ENCODE results near the gene STN1.

STN1 gene

GRCh38 chr10:103840740-103841070, 77.3 kb downstream of the STN1 start:
- Histone ChIP-seq H3K27me3 (replicated peaks; ENCODE audit: control insufficient read depth, insufficient read depth, low read length, poor library complexity, severe bottlenecking) (no peaks in the 10 kb centered on the region), H3K27ac (ENCODE audit: insufficient read depth, low read length, poor library complexity, severe bottlenecking) (no peak overlapping the region), H3K36me3 (ENCODE audit: control insufficient read depth, insufficient read depth, low read length) (no peaks in the 10 kb centered on the region), H3K4me1 (ENCODE audit: control insufficient read depth, insufficient read depth, low read length, poor library complexity, severe bottlenecking) (peaks cover 5% of the 10 kb centered on the region), H3K9me3 (ENCODE audit: control insufficient read depth, low read length) (no peaks in the 10 kb centered on the region), H3K4me3 (ENCODE audit: insufficient read depth, low read depth, low read length, poor library complexity, severe bottlenecking) (no peak overlapping the region)
- no peak for DNase-seq

DNA sequence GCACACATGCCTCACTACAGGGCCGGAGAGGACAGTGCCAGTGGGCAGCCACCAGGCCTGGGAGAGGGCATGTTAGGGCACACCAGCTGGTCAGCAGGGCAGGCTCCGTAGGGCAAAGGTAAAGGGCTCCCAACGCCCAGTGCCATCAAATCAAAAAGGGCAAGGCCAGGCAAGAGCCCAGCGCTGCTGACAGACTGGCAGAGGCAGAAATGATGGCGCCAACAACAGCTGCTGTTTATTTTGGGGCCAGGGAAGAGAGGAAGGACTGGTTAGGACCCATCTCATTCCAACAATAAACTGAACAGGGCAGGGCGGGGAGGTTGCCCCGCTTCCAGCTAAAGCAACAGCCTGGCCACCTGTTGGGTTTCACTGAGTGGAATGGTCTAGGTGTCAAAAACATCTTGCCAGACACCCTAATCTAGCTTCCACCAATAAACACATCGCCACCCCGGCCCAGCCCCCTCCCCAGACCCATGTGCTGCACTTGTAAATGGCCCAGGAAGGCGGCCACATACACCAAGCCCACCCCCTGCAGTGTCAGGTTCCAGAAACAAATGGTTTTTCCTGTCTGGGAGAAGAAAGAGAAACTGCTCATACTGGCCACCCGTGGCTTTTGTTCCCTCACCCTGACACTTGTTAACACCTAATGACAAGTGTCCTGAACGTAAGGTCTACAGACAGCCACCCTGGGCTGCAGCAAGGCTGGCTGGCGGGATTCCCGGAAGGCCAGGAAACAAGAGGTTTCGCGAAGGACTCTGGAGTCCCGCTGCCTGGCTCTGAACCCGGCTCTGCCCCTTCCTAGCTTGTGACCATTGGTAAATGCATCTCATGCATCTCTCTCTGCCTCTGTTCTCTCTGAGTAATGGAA, 77.9 kb downstream of the STN1 start:
- H3K36me3 ChIP-seq (ENCODE audit: control insufficient read depth, insufficient read depth, low read length): no peaks in the 10 kb centered on the region
- DNase-seq: no peak
- H3K27ac ChIP-seq (ENCODE audit: insufficient read depth, low read length, poor library complexity, severe bottlenecking): no peak overlapping the region
- no peak overlapping the region for H3K4me3 ChIP-seq (ENCODE audit: insufficient read depth, low read depth, low read length, poor library complexity, severe bottlenecking)
- H3K4me1 ChIP-seq (ENCODE audit: control insufficient read depth, insufficient read depth, low read length, poor library complexity, severe bottlenecking): no peaks in the 10 kb centered on the region
- H3K27me3 ChIP-seq (replicated peaks; ENCODE audit: control insufficient read depth, insufficient read depth, low read length, poor library complexity, severe bottlenecking): no peaks in the 10 kb centered on the region
- no peaks in the 10 kb centered on the region for H3K9me3 ChIP-seq (ENCODE audit: control insufficient read depth, low read length)

GRCh38 chr10:103839519-103839871, 78.5 kb downstream of the STN1 start:
- no peak overlapping the region for H3K27ac ChIP-seq (ENCODE audit: insufficient read depth, low read length, poor library complexity, severe bottlenecking)

GRCh38 chr10:103838862-103839518, 79.0 kb downstream of the STN1 start:
- H3K27ac ChIP-seq (ENCODE audit: insufficient read depth, low read length, poor library complexity, severe bottlenecking): no peak overlapping the region
- no peaks in the 10 kb centered on the region for H3K9me3 ChIP-seq (ENCODE audit: control insufficient read depth, low read length)
- H3K27me3 ChIP-seq (replicated peaks; ENCODE audit: control insufficient read depth, insufficient read depth, low read length, poor library complexity, severe bottlenecking): no peaks in the 10 kb centered on the region
- no peaks in the 10 kb centered on the region for H3K36me3 ChIP-seq (ENCODE audit: control insufficient read depth, insufficient read depth, low read length)
- DNase-seq: no peak
- H3K4me1 ChIP-seq (ENCODE audit: control insufficient read depth, insufficient read depth, low read length, poor library complexity, severe bottlenecking): no peaks in the 10 kb centered on the region
- H3K4me3 ChIP-seq (ENCODE audit: insufficient read depth, low read depth, low read length, poor library complexity, severe bottlenecking): no peak overlapping the region

More at GRCh38 chr10:103839519-103839871, 78.5 kb downstream of the STN1 start:
- Histone ChIP-seq H3K4me3 (ENCODE audit: insufficient read depth, low read depth, low read length, poor library complexity, severe bottlenecking) (no peak overlapping the region), H3K4me1 (ENCODE audit: control insufficient read depth, insufficient read depth, low read length, poor library complexity, severe bottlenecking) (no peaks in the 10 kb centered on the region), H3K27me3 (replicated peaks; ENCODE audit: control insufficient read depth, insufficient read depth, low read length, poor library complexity, severe bottlenecking) (no peaks in the 10 kb centered on the region), H3K36me3 (ENCODE audit: control insufficient read depth, insufficient read depth, low read length) (no peaks in the 10 kb centered on the region), H3K9me3 (ENCODE audit: control insufficient read depth, low read length) (no peaks in the 10 kb centered on the region)
- DNase-seq: no peak

DNA sequence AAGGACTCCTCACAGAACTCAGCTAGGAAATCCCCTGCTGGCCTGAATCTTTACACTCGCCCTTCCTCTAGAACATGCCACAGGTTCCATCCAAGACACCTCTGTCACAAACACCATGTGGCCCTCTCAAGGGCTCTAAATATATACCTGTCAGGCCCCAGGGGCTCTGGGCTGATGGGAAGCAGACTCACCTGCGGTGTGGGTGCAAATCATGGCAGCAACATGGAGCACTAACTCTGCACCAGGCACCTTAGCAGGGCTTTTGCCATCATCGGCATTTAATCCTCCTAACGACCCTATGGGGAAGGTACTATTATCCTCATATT, 80.0 kb downstream of the STN1 start:
- Histone ChIP-seq H3K4me3 (ENCODE audit: insufficient read depth, low read depth, low read length, poor library complexity, severe bottlenecking) (no peak overlapping the region), H3K36me3 (ENCODE audit: control insufficient read depth, insufficient read depth, low read length) (no peaks in the 10 kb centered on the region), H3K27me3 (replicated peaks; ENCODE audit: control insufficient read depth, insufficient read depth, low read length, poor library complexity, severe bottlenecking) (no peaks in the 10 kb centered on the region), H3K27ac (ENCODE audit: insufficient read depth, low read length, poor library complexity, severe bottlenecking) (no peak overlapping the region), H3K9me3 (ENCODE audit: control insufficient read depth, low read length) (no peaks in the 10 kb centered on the region), H3K4me1 (ENCODE audit: control insufficient read depth, insufficient read depth, low read length, poor library complexity, severe bottlenecking) (no peaks in the 10 kb centered on the region)
- DNase-seq: no peak

DNA sequence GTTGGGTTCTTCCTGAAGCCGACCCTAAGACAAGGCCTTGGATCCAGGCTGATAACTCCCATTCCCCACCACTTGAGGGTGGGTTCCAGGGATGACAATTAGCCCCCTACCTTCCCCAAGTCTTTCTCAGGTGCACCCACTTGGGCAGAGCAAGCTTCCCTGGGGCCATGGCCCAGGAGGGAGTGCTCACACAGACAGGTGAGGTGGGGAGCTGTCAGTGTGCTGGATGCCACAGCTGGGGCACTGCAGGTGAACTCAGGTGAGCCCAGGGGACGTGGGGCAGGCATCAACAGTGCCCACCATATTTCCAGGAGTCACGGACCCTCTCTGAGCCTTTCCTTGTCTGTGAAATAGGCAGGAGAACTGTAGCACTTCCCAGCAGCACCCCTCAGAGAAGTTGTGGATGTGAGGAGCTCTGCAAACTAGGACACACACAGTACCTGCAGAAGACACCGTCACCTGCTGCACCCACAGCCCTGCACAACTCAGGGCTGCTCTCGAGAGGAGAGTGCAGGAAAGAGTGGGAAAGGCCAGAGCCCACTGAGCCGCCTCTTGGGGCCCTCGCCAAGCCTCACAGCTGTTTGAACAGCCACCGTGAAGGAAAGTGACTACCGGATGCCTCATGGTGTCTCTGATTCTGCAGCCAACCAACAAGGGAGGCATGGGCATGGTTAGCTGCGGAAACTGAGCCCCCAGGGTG, 80.5 kb downstream of the STN1 start:
- no peaks in the 10 kb centered on the region for H3K27me3 ChIP-seq (replicated peaks; ENCODE audit: control insufficient read depth, insufficient read depth, low read length, poor library complexity, severe bottlenecking)
- H3K4me1 ChIP-seq (ENCODE audit: control insufficient read depth, insufficient read depth, low read length, poor library complexity, severe bottlenecking): no peaks in the 10 kb centered on the region
- H3K36me3 ChIP-seq (ENCODE audit: control insufficient read depth, insufficient read depth, low read length): no peaks in the 10 kb centered on the region
- H3K27ac ChIP-seq (ENCODE audit: insufficient read depth, low read length, poor library complexity, severe bottlenecking): no peak overlapping the region
- H3K4me3 ChIP-seq (ENCODE audit: insufficient read depth, low read depth, low read length, poor library complexity, severe bottlenecking): no peak overlapping the region
- DNase-seq: no peak
- H3K9me3 ChIP-seq (ENCODE audit: control insufficient read depth, low read length): no peaks in the 10 kb centered on the region

DNA sequence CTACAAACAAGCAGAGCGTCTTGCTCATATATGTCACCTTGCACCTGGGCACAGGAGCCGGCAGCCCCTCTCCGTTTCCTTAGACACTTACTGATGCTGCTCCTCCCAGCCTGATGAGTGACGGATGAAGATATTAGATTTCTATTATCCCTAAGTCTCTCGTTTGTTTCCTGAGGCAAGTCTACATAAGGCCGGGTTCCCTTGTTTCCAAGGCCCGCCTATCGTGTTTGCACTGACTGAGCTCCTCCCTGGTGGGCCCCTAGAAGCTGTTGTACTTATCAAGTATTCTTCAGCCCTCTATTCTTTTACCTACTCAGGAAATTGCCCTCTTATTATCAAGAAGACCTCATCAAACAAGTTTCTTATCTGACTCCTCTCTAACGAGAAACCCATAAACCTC, 81.1 kb downstream of the STN1 start:
- Histone ChIP-seq H3K4me3 (ENCODE audit: insufficient read depth, low read depth, low read length, poor library complexity, severe bottlenecking) (no peak overlapping the region), H3K9me3 (ENCODE audit: control insufficient read depth, low read length) (no peaks in the 10 kb centered on the region), H3K27ac (ENCODE audit: insufficient read depth, low read length, poor library complexity, severe bottlenecking) (no peak overlapping the region), H3K4me1 (ENCODE audit: control insufficient read depth, insufficient read depth, low read length, poor library complexity, severe bottlenecking) (no peaks in the 10 kb centered on the region), H3K27me3 (replicated peaks; ENCODE audit: control insufficient read depth, insufficient read depth, low read length, poor library complexity, severe bottlenecking) (no peaks in the 10 kb centered on the region), H3K36me3 (ENCODE audit: control insufficient read depth, insufficient read depth, low read length) (no peaks in the 10 kb centered on the region)
- no peak for DNase-seq

DNA sequence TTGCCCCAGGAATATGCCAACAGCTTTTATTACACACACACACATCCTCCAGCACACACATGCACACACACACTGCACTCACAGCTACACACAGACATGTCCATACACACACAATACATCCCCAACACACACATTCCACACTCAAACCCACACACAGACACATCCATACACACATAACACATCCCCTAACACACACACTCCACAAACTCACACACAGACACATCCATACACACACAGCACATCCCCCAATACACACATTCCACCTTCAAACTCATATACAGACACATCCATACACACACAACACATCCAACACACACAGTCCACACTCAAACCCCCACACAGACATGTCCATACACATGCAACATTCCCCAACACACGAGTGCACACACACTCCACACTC, 81.7 kb downstream of the STN1 start:
- no peaks in the 10 kb centered on the region for H3K9me3 ChIP-seq (ENCODE audit: control insufficient read depth, low read length)
- no peak overlapping the region for H3K27ac ChIP-seq (ENCODE audit: insufficient read depth, low read length, poor library complexity, severe bottlenecking)
- no peaks in the 10 kb centered on the region for H3K36me3 ChIP-seq (ENCODE audit: control insufficient read depth, insufficient read depth, low read length)
- DNase-seq: no peak
- no peaks in the 10 kb centered on the region for H3K4me1 ChIP-seq (ENCODE audit: control insufficient read depth, insufficient read depth, low read length, poor library complexity, severe bottlenecking)
- H3K4me3 ChIP-seq (ENCODE audit: insufficient read depth, low read depth, low read length, poor library complexity, severe bottlenecking): no peak overlapping the region
- no peaks in the 10 kb centered on the region for H3K27me3 ChIP-seq (replicated peaks; ENCODE audit: control insufficient read depth, insufficient read depth, low read length, poor library complexity, severe bottlenecking)

- Histone ChIP-seq H3K27me3 (replicated peaks; ENCODE audit: control insufficient read depth, insufficient read depth, low read length, poor library complexity, severe bottlenecking) (no peaks in the 10 kb centered on the region), H3K9me3 (ENCODE audit: control insufficient read depth, low read length) (no peaks in the 10 kb centered on the region), H3K4me1 (ENCODE audit: control insufficient read depth, insufficient read depth, low read length, poor library complexity, severe bottlenecking) (no peaks in the 10 kb centered on the region), H3K4me3 (ENCODE audit: insufficient read depth, low read depth, low read length, poor library complexity, severe bottlenecking) (no peak overlapping the region), H3K36me3 (ENCODE audit: control insufficient read depth, insufficient read depth, low read length) (no peaks in the 10 kb centered on the region), H3K27ac (ENCODE audit: insufficient read depth, low read length, poor library complexity, severe bottlenecking) (no peak overlapping the region)
- DNase-seq: no peak
These were observed 82.6 kb downstream of the STN1 start for GRCh38 chr10:103835096-103836050.
